GM23338 (cell line): ENCODE measurements around the gene HHATL.

ENCODE experiments used
- CTCF ChIP-seq, 2 experiments: fragments of 200-600 bp in 1 of 2; sonication (generic) in 1 of 2; conservative IDR thresholded peaks; 2 replicates each; pipeline versions ENCODE4 v1.5.1 to v1.6.1; 2016 to 2017; ENCODE audit warnings: antibody characterized with exemption in 2 of 2, low read depth in 2 of 2, mild to moderate bottlenecking in 2 of 2, moderate library complexity in 1 of 2
- EZH2phosphoT487 ChIP-seq: fragments of 200-600 bp; sonication (generic); IDR thresholded peaks from one replicate; pipeline ENCODE4 v1.8.1; 2018; ENCODE audit warnings: antibody characterized with exemption; ENCODE audit not compliant: unreplicated experiment
- REST ChIP-seq: IDR thresholded peaks from one replicate; pipeline ENCODE4 v1.6.1; 2018; ENCODE audit warnings: antibody characterized with exemption; ENCODE audit not compliant: unreplicated experiment
- STAT1 ChIP-seq: IDR thresholded peaks from one replicate; pipeline ENCODE4 v1.6.1; 2016; ENCODE audit warnings: antibody characterized with exemption; ENCODE audit not compliant: unreplicated experiment

- no peak for TF ChIP-seq CTCF (conservative IDR thresholded peaks at IDR 0.05; ENCODE audit: low read depth in 2 of 2)
- no peak for TF ChIP-seq EZH2phosphoT487
- TF ChIP-seq REST, result no peak
- no peak for TF ChIP-seq STAT1
These were observed 48.2 kb upstream of the HHATL start for GRCh38 chr3:42750834-42751233.
